Pancreas (tissue), 10 donors: Measurements from ENCODE around the gene TSPAN15. TPM values are rescaled to one million over a fixed set of nuclear protein-coding genes. Genes with fewer than 3 reads are reported as not detected.

ENCODE experiments used
- ATAC-seq, 4 donors: fragments of 200-7000 bp; cut with Tn5 transposase; one replicate each; pipeline versions ENCODE4 v1.8.0 to v1.9.1; 2020; ENCODE audit warnings: mild to moderate bottlenecking in 4 of 4, moderate library complexity in 4 of 4
- DNase-seq, 6 donors: peaks; one replicate each; pipeline ENCODE4 v3.0.0-alpha.2; 2020
- FAIRE-seq: peaks from 2 replicates; lab custom pipeline; 2012; peaks lifted over from hg19 to GRCh38; lab: Jason Lieb, UNC
- H3K27ac ChIP-seq, 4 donors: fragments of 200-600 bp; sonication (generic); 1 replicate in 3 of 4; 2 replicates in 1 of 4; pipeline versions ENCODE4 v1.5.0 to v1.8.0; 2020
- H3K27me3 ChIP-seq, 4 donors: fragments of 200-600 bp; one replicate each; pipeline ENCODE4 v1.8.0; 2021
- H3K36me3 ChIP-seq, 3 donors: fragments of 200-600 bp; sonication (generic) in 1 of 3; one replicate each; pipeline versions ENCODE4 v1.5.0 to v1.8.0; 2020 to 2021
- H3K4me1 ChIP-seq, 3 donors: fragments of 200-600 bp; one replicate each; pipeline ENCODE4 v1.8.0; 2021
- H3K4me3 ChIP-seq, 4 donors: fragments of 200-600 bp; sonication (generic) in 2 of 4; one replicate each; pipeline versions ENCODE4 v1.5.0 to v1.8.0; 2020 to 2021
- H3K9me3 ChIP-seq, 4 donors: fragments of 200-600 bp; one replicate each; pipeline ENCODE4 v1.8.0; 2021
- WGBS, 2 donors: extraction: QIAGEN DNeasy Blood & Tissue Kit; methylation state at CpG; one replicate each; pipeline ENCODE4 v1.1.7; 2013; 5-methylcytosine and 5-hydroxymethylcytosine counted together
- intact Hi-C, 3 donors: fragments of 100-400 bp; cut with DNase I; formaldehyde crosslinking; loops; one replicate each; pipeline versions ENCODE4 v1.11.1 to v1.14.2; 2022
- polyA plus RNA-seq, 2 donors: library from polyadenylated mRNA; stranded (reverse); fragments of 200-250 nt; gene quantifications; one replicate each; pipeline ENCODE4 v1.2.3, GENCODE V29; 2013
- total RNA-seq, 6 donors: library from RNA; stranded (reverse); fragmentation: NEBNext Ultra II Directional in 4 of 6; extraction: Animal tissue kit (Norgen Biotek cat#: 25700) in 4 of 6; gene quantifications; one replicate each; pipeline versions ENCODE4 v1.2.1 to v1.2.4, GENCODE V29; 2021 to 2023
- TF ChIP-seq, protein P1 (sequence below), 4 donors: fragments of 200-600 bp; sonication (generic) in 3 of 4; IDR thresholded peaks; one replicate each; pipeline versions ENCODE4 v1.5.0 to v1.8.0; 2021; ENCODE audit warnings: antibody characterized with exemption in 4 of 4
- donor health status: healthy with polysubstance abuse.
- donor health status: DM: no; HTN: no; CAD: no; lungs with moderate emphysema.
- donor health status: DM: no; HTN: no; CAD: no.
- donor health status: control.
- donor health status: control.
- donor health status: Bipolar disorder and iron deficiency.
- donor health status: DM: yes; HTN: yes; CAD: no.
- donor health status: DM: no; HTN: no; CAD: no.
- donor health status: DM: no; HTN: no; CAD: no.
- donor health status: DM: yes; HTN: yes; CAD: no.

TSPAN15 gene
- total and polyA plus RNA-seq, 8 donors: 10.9 to 49.2 (median 17.6) TPM

DNA sequence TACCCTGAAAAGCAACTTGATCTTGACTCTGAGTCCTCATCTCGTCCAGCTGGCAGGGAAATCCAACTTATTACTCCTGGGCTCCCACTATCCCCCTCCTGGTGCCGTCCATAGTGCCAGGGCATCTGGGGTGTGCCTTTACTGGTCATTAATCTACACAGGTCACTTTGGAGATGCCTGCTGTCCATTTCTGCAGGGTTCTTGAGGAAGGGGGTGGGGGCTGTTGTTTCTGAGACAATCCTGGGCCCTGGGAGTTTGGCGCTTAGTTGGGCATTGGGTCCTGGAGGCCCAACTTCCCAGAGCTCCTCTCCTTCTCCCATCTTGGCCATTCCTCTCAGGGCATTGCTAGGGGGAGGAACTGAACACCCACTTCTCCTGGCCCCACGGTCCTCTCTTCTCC is 28.6 kb upstream of the TSPAN15 start:
- no peak overlapping the region for H3K27ac ChIP-seq
- FAIRE-seq (no peak), DNase-seq (peak in 1 of 6 donors; percentile 21), ATAC-seq (no peak)
- H3K36me3 ChIP-seq: no peaks in the 10 kb centered on the region
- TF ChIP-seq, protein P1, sequence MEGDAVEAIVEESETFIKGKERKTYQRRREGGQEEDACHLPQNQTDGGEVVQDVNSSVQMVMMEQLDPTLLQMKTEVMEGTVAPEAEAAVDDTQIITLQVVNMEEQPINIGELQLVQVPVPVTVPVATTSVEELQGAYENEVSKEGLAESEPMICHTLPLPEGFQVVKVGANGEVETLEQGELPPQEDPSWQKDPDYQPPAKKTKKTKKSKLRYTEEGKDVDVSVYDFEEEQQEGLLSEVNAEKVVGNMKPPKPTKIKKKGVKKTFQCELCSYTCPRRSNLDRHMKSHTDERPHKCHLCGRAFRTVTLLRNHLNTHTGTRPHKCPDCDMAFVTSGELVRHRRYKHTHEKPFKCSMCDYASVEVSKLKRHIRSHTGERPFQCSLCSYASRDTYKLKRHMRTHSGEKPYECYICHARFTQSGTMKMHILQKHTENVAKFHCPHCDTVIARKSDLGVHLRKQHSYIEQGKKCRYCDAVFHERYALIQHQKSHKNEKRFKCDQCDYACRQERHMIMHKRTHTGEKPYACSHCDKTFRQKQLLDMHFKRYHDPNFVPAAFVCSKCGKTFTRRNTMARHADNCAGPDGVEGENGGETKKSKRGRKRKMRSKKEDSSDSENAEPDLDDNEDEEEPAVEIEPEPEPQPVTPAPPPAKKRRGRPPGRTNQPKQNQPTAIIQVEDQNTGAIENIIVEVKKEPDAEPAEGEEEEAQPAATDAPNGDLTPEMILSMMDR (IDR thresholded peaks at IDR 0.05): no peak
- no peak overlapping the region for H3K4me3 ChIP-seq
- H3K9me3 ChIP-seq: no peaks in the 10 kb centered on the region
- H3K4me1 ChIP-seq: peaks cover 0 to 6% (median 4%) of the 10 kb centered on the region in 3 donors
- intact Hi-C loops: loop anchor here in 1 of 3 donors (10.0 kb wide), 1 partner anchor 222 kb away; no protein-coding TSS in a partner anchor
- WGBS, 2 donors: 68 to 81% methylated on average over 4 of the region's 4 CpGs
- no peaks in the 10 kb centered on the region for H3K27me3 ChIP-seq

DNA sequence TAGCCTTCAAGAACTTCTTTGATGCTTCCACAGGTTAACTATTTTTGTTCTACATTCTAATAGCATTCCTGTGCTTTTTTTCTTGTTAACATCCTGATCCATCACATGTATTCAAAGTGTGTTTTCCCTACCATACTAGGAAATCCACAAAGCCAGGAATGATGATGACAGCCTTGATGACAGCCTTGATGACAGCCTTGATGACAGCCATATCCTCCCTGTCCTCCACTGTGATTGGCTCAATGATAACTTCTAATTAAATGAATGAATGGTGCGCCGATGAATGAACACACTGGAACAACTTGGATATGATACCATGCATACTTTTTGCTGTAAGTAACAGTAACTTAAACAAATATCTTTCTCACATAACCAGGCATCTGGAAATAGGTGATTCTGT is 26.2 kb upstream of the TSPAN15 start:
- ATAC-seq: no peak
- H3K27ac ChIP-seq: peak overlapping the region in 2 of 4 donors; percentile 53 to 65
- no peaks in the 10 kb centered on the region for H3K36me3 ChIP-seq
- FAIRE-seq: no peak
- no peak for DNase-seq
- peaks cover 0 to 6% (median 4%) of the 10 kb centered on the region in 3 donors for H3K4me1 ChIP-seq
- 96 to 99% methylated on average over 2 of the region's 2 CpGs for WGBS, 2 donors
- H3K4me3 ChIP-seq: no peak overlapping the region
- TF ChIP-seq, protein P1 (IDR thresholded peaks at IDR 0.05): no peak
- no peaks in the 10 kb centered on the region for H3K9me3 ChIP-seq
- intact Hi-C loops: loop anchor here in 2 of 3 donors (5.0 to 10.0 kb wide), 2 partner anchors 82 to 220 kb away; no protein-coding TSS in a partner anchor
- no peaks in the 10 kb centered on the region for H3K27me3 ChIP-seq

DNA sequence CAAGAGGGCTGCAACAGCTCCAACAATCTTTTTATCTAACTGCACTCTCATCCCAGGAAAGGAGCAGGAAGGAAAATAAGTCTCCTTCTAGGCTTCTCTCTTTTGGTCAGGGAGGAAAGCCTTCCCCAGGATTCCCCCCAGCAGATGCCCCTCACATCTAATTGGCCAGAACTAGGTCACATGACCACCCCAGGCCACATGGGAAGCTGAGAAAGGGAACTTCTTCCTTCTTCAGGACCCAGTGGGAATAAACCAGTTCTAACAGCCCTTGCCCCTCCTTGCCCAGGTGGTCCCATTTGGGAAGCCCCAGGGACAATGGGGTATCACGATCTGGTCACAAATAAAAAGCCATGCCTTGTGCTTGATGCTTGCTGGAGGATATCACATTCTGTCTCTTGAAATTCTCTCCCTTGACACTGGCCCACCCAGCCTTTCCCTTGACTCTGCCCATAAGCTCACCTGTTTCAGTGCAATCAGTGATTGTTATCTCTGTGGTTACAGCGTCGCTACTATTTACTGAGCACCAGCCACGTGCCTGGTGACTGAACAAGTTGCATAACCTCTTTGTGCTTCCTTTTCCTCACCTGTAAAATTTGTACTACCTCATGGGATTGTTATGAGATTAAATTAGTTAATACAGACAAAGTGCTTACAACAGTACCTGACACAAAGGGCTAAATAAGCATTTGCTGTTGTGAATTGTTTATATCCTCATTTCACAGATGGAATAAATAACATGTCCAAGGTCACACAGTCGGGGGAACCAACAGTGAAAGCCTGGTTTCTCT is 25.6 kb upstream of the TSPAN15 start:
- DNase-seq (no peak), ATAC-seq (peak; percentile 60 to 78 (median 76)), FAIRE-seq (no peak)
- no peaks in the 10 kb centered on the region for H3K36me3 ChIP-seq
- no peaks in the 10 kb centered on the region for H3K9me3 ChIP-seq
- TF ChIP-seq, protein P1 (IDR thresholded peaks at IDR 0.05): no peak
- H3K4me1 ChIP-seq: peaks cover 0 to 6% (median 4%) of the 10 kb centered on the region in 3 donors
- no peaks in the 10 kb centered on the region for H3K27me3 ChIP-seq
- H3K4me3 ChIP-seq: no peak overlapping the region
- WGBS, 2 donors: 22 to 26% methylated on average over 5 of the region's 5 CpGs
- intact Hi-C loops: loop anchor here in 2 of 3 donors (5.0 to 10.0 kb wide), 2 partner anchors 82 to 219 kb away; no protein-coding TSS in a partner anchor
- H3K27ac ChIP-seq: peak overlapping the region in 2 of 4 donors; percentile 53

DNA sequence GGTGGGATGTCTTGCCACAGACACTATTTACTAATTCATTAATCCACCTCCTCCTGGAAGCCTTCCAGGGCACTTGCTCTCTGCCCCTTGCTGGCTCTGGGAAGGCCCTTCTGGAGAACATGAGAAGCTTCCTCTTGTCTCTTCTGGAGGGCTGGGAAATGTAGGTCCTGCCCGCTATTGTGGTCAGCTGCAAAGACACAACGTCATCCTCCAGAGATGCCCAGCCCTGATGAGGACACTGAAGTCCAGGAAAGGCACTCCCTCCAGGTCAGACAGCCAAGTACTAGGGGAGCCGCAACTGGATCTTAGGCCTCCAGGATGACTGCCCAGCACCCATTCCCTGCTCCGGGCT is 24.9 kb upstream of the TSPAN15 start:
- no peaks in the 10 kb centered on the region for H3K9me3 ChIP-seq
- intact Hi-C loops: loop anchor here in 2 of 3 donors (5.0 to 10.0 kb wide), 2 partner anchors 81 to 218 kb away; no protein-coding TSS in a partner anchor
- TF ChIP-seq, protein P1 (IDR thresholded peaks at IDR 0.05): no peak
- H3K4me3 ChIP-seq: no peak overlapping the region
- WGBS, 2 donors: 83 to 93% methylated on average over 4 of the region's 4 CpGs
- no peak for DNase-seq
- peaks cover 0 to 6% (median 4%) of the 10 kb centered on the region in 3 donors for H3K4me1 ChIP-seq
- H3K36me3 ChIP-seq: no peaks in the 10 kb centered on the region
- H3K27me3 ChIP-seq: no peaks in the 10 kb centered on the region
- peak overlapping the region in 2 of 4 donors; percentile 53 for H3K27ac ChIP-seq
- peak in 2 of 4 donors; percentile 6 to 8 for ATAC-seq
- FAIRE-seq: no peak
